Limb (tissue), 2 donors: Measurements from ENCODE around the gene TCAF2.
"Not testable (repeated sequence)": the region's sequence is repeated elsewhere in the genome, so short reads cannot be mapped to it uniquely, and the experiment has no call there.

Experiments
- DNase-seq, 2 donors: peaks; one replicate each; pipeline ENCODE4 v3.0.0-alpha.2; 2016; ENCODE audit errors: extremely low spot score in 2 of 2

Gene TCAF2

GRCh38 chr7:143620646-143621045 is at the start of gene TCAF2:
TCAF2 (plus strand) TSS chr7:143620974.
- not testable (repeated sequence) for DNase-seq

- not testable (repeated sequence) for DNase-seq
Observed at GRCh38 chr7:143571501-143571900, 49.3 kb upstream of the TCAF2 start, which contains the start of gene CTAGE15. CTAGE15 (plus strand) TSS chr7:143571801; CDS start chr7:143571818, 17 bp downstream.

DNA sequence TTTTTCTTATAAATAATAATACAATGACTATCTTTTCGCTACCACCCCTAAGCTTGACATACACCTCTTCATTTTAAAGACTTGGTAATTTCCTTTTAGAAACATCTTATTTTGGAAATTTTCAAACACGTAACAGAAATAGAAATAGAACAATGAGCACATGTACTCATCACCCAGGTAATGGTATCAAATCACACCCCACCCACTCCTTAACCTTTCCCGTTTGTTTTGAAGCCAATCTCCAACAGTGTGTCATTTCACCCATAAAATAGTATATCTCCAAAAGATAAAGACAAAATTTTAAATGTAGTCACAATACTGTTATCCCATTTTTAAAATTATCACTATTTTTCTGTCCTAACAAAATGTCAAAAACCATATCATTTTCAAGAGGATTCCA is 32.6 kb upstream of the TCAF2 start:
- DNase-seq, result not testable (repeated sequence)

DNA sequence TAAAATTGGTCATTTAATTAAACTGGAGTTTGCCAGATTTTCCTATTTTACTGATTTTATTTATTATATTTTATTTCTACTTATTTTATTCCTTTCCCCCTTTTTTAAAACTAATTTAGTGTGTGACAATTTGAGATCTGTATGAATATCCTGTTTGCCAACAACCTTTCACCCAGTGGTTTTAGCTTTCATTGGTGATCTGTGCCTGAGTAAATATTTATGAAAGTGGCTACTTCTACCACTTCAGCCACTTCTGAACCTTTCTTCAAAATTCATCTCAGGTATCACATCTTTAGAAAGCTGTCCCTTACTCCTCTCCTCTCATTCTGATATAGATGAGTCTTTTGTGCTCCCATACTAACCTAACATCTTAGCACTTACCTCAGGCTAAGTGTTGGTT is 30.9 kb upstream of the TCAF2 start:
- DNase-seq, result not testable (repeated sequence)

DNA sequence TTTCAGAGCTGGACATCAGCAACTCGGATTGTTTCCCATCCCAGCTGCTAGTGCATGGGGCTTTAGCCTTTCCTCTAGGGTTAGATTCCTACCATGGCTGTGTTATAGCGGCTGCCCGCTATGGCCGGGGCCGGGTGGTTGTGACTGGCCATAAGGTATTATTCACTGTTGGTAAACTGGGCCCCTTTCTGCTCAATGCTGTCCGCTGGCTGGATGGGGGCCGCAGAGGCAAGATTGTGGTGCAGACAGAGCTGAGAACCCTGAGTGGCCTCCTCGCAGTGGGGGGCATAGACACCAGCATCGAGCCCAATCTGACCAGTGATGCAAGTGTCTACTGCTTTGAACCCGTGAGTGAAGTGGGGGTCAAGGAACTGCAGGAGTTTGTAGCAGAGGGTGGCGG is 22.7 kb upstream of the TCAF2 start:
- DNase-seq, result not testable (repeated sequence)

DNA sequence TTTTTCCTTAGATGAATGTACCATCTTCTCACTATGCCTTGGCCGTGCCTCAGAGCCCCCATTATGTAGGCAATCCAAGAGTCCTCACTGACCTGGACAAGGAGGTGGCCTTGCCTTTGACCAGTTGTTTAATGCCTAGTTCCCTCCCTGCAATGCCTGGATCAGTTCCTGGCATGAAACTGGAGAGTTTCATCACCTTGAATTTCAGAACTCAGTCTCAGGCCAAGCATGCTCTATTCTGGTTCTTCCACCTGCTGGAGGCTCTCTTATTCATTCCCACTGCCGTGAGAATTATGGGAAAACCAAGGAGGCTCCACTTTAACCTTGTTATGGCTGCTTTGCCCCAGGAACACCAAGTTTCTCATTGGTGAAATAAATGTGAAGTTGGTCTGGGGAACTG is 17.2 kb upstream of the TCAF2 start:
- DNase-seq, result not testable (repeated sequence)

- DNase-seq, result not testable (repeated sequence)
Observed at GRCh38 chr7:143606088-143606487, 14.7 kb upstream of the TCAF2 start.

GRCh38 chr7:143615545-143615944 is 5.2 kb upstream of the TCAF2 start:
- DNase-seq, result peak in 1 of 2 donors; percentile 0

- DNase-seq, result not testable (repeated sequence)
Observed at GRCh38 chr7:143617204-143617603, 3.6 kb upstream of the TCAF2 start.

DNA sequence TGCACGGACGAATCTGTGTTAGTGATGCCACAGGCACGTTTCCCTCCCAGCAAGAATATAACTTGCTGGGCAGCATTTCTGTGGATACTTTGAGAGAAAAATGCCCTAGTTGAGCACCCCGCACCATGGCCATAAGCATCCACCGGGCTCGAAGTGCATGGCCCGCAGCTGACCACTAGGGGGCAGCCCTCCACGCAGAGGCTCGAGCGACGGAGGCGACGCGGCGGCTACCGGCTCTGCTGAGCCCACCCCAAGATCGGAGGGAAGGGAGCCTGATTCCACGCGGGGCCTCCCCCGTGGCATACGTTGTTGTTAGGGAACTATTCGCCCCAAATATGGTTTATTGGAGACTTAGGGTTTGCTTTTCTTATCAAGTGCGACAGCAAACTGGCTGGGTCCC is 716 bp upstream of the TCAF2 start:
- not testable (repeated sequence) for DNase-seq

- not testable (repeated sequence) for DNase-seq
Observed at GRCh38 chr7:143621175-143621574, 401 bp downstream of the TCAF2 start.

- DNase-seq, result not testable (repeated sequence)
Observed at GRCh38 chr7:143622130-143622529, 1.4 kb downstream of the TCAF2 start.

- not testable (repeated sequence) for DNase-seq
Observed at GRCh38 chr7:143630653-143631052, 9.9 kb downstream of the TCAF2 start.

DNA sequence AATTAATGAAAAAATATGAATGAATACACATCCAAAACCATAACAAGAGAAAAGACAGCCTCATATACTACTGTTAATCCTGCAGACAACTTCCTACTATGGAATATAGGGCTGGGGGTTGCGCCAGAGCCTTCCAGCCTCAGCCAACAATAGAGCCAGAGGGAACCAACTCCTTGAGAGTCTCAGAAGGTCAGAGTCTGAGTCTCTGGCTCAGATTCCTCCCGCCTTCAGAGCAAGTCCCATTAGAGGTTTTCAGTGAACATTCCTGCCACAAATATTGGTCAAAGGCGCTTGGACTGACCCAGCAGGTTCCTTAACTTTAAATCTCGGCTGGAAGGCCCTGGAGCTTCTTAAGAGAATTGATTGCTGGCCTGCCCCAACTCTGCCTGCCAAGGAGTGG is 11.7 kb downstream of the TCAF2 start:
- not testable (repeated sequence) for DNase-seq

GRCh38 chr7:143633013-143633618 is 12.3 kb downstream of the TCAF2 start:
- not testable (repeated sequence) for DNase-seq

DNA sequence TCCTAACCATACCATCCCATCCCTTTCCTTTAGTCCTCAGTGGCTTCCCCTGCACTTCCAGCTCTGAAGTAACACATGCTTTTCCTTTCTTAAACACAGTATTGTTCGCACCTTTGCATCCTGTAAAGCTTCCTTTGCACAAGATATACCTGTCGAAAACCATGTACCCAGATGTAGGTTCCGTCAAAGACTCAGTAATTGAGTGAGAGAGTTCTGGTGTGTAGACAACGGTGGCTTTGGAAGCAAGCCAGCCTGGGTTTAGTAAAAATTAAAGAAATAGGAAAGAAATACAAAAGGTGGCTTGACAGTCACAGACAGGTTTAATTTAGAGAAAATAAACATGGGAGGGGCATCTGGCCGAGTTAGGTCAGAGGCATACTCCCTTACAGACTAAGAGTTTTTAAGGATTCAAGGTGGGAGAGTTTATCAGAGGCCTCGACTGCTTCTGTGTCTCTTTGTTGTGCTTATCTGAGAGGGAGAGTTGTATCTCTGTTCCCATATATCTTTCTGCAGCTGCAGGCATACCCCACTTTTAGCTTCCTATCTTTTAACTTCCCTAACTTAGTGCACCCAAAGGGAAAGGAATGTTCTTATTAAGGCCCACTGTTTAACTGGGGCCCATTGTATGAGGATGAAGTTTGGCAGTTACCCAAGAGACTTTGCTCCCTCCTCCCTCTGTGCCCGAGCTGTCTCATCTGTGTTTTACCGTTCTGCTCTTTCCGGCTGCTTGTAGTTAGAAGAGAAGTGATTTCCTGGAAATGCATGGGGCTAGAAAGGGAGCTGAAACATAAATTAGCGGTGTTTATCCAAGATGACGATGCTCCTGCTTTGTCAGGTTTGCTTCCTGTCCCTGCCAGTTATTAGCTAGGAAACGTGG is 14.8 kb downstream of the TCAF2 start:
- not testable (repeated sequence) for DNase-seq

DNA sequence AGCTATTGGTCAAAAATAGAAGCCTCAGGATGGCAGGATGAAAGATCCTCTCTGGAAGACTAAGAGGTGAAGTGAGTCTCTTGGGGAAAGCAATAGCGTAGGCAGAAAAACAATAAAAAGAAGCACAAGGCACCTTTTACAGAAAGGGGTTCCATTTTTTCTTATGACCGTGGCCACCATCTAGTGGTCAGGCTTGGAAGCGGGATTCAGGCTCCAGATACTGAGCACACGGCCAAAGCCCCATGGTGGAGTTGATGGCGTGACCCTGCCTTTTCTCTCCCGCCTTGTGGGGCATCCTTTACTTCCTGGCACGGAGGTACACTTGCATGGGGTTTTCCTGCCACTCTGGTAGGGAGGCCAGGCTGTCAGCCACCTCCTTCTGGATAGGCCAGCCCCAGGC is 18.6 kb downstream of the TCAF2 start:
- not testable (repeated sequence) for DNase-seq

- not testable (repeated sequence) for DNase-seq
Observed at GRCh38 chr7:143640528-143641189, 19.9 kb downstream of the TCAF2 start.

DNA sequence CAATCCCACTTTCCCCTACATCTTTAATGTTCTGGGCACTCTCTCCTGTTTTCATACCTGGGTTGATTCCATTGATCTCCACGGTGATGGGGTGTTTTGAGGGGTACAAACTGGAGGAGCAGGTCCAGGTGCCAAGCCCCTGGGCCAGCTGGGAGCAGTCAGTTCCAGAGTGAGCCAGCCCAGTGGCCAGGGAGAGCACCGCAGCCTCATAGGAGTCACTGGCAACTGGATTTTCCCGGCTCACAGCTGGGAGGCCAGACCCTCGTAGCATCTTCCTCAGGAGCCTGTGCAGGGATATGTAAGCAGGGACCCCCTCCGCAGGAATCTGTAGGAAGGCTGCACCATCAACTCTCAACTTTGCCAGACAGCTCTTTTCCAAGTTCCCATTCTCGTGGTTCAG is 25.8 kb downstream of the TCAF2 start:
- DNase-seq, result not testable (repeated sequence)

- DNase-seq, result not testable (repeated sequence)
Observed at GRCh38 chr7:143649902-143650301, 29.1 kb downstream of the TCAF2 start.

GRCh38 chr7:143650447-143650846 is 29.7 kb downstream of the TCAF2 start:
- DNase-seq, result not testable (repeated sequence)
